GM12878 (cell line): ENCODE results near the gene ALAS1. TPM values are rescaled to one million over a fixed set of nuclear protein-coding genes. Genes with fewer than 3 reads are reported as not detected.

Source experiments
- ATF2 ChIP-seq: IDR thresholded peaks from 2 replicates; pipeline ENCODE4 v1.6.1; 2012; ENCODE audit warnings: low read length, inconsistent platforms
- ATF7 ChIP-seq: fragments of 450-650 bp; IDR thresholded peaks from 2 replicates; pipeline ENCODE4 v1.6.1; 2016; ENCODE audit warnings: low read depth, mild to moderate bottlenecking
- CEBPB ChIP-seq, 2 experiments: fragments of 150-350 bp in 1 of 2; IDR thresholded peaks; 2 replicates each; pipeline ENCODE4 v1.6.1; 2012 to 2014; ENCODE audit warnings: low read depth in 2 of 2, low read length in 2 of 2, borderline replicate concordance in 1 of 2, inconsistent platforms in 1 of 2
- CHD1 ChIP-seq: IDR thresholded peaks from 2 replicates; pipeline ENCODE4 v1.6.1; 2012; ENCODE audit warnings: low read depth, low read length, improper control_type of control experiment
- CHD4 ChIP-seq: fragments of 200-600 bp; sonication (generic); IDR thresholded peaks from 2 replicates; pipeline ENCODE4 v1.6.1; 2016; ENCODE audit warnings: mild to moderate bottlenecking
- CREB1 ChIP-seq: IDR thresholded peaks from 2 replicates; pipeline ENCODE4 v1.6.1; 2012; ENCODE audit warnings: low read depth, mild to moderate bottlenecking, inconsistent platforms
- CUX1 ChIP-seq: IDR thresholded peaks from 2 replicates; pipeline ENCODE4 v1.6.1; 2012; ENCODE audit warnings: improper control_type of control experiment, low read depth, low read length; ENCODE audit not compliant: insufficient replicate concordance
- EGR1 ChIP-seq, 2 experiments: IDR thresholded peaks; 1 replicate in 1 of 2; 2 replicates in 1 of 2; pipeline ENCODE4 v1.6.1; 2011 to 2012; ENCODE audit warnings: low read depth in 2 of 2, low read length in 2 of 2, borderline replicate concordance in 1 of 2, mild to moderate bottlenecking in 1 of 2, moderate library complexity in 1 of 2
- FOXM1 ChIP-seq: IDR thresholded peaks from 2 replicates; pipeline ENCODE4 v1.6.1; 2012; ENCODE audit warnings: low read depth, mild to moderate bottlenecking, inconsistent platforms, low read length, moderate library complexity
- HCFC1 ChIP-seq: fragments of 150-350 bp; IDR thresholded peaks from 2 replicates; pipeline ENCODE4 v1.6.1; 2014; ENCODE audit warnings: low read length
- HDGF ChIP-seq: fragments of 450-650 bp; IDR thresholded peaks from 2 replicates; pipeline ENCODE4 v1.6.1; 2016; ENCODE audit warnings: antibody characterized with exemption
- IRF3 ChIP-seq: fragments of 450-650 bp; IDR thresholded peaks from 2 replicates; pipeline ENCODE4 v1.6.1; 2014; ENCODE audit warnings: mild to moderate bottlenecking
- LARP7 ChIP-seq: fragments of 450-650 bp; IDR thresholded peaks from 2 replicates; pipeline ENCODE4 v1.6.1; 2017; ENCODE audit warnings: mild to moderate bottlenecking
- MTA2 ChIP-seq: fragments of 450-650 bp; IDR thresholded peaks from 2 replicates; pipeline ENCODE4 v1.6.1; 2016; ENCODE audit warnings: low read depth, mild to moderate bottlenecking, moderate library complexity
- RFX5 ChIP-seq: IDR thresholded peaks from 2 replicates; pipeline ENCODE4 v1.6.1; 2011; ENCODE audit warnings: low read depth, low read length, improper control_type of control experiment
- SMARCA5 ChIP-seq: fragments of 450-650 bp; IDR thresholded peaks from 2 replicates; pipeline ENCODE4 v1.6.1; 2017; ENCODE audit warnings: mild to moderate bottlenecking
- SP1 ChIP-seq: IDR thresholded peaks from one replicate; pipeline ENCODE4 v1.6.1; 2011; ENCODE audit warnings: low read depth, low read length
- STAT3 ChIP-seq: IDR thresholded peaks from 2 replicates; pipeline ENCODE4 v1.6.1; 2011; ENCODE audit warnings: low read depth, low read length, improper control_type of control experiment
- SUZ12 ChIP-seq: fragments of 200-600 bp; sonication (generic); IDR thresholded peaks from one replicate; pipeline ENCODE4 v1.6.1; 2018; ENCODE audit warnings: antibody characterized with exemption, mild to moderate bottlenecking; ENCODE audit not compliant: unreplicated experiment
- TBL1XR1 ChIP-seq: IDR thresholded peaks from 2 replicates; pipeline ENCODE4 v1.6.1; 2012; ENCODE audit warnings: low read depth, low read length, improper control_type of control experiment
- YBX1 ChIP-seq: fragments of 450-650 bp; IDR thresholded peaks from 2 replicates; pipeline ENCODE4 v1.6.1; 2016; ENCODE audit warnings: antibody characterized with exemption
- ZNF384 ChIP-seq: IDR thresholded peaks from 2 replicates; pipeline ENCODE4 v1.6.1; 2012; ENCODE audit warnings: low read depth, mild to moderate bottlenecking, low read length, improper control_type of control experiment, borderline replicate concordance
- polyA plus RNA-seq, 11 experiments: library from polyadenylated mRNA; depleted of rRNA in 4 of 11; unstranded in 6 of 11; stranded (reverse) in 5 of 11; fragments of >200 nt; fragmentation: Nextera tagmentation in 4 of 11; fragmentation: Illumina TruSeq in 1 of 11; extraction: Ambion mirVana in 4 of 11; extraction: Trizol in 1 of 11; gene quantifications; 1 replicate in 1 of 11; 2 replicates in 10 of 11; pipeline versions ENCODE4 v1.2.1 to v1.2.3, GENCODE V29; 2011 to 2016; ENCODE audit warnings: inconsistent platforms in 2 of 11, missing spikeins in 2 of 11, low read depth in 1 of 11
- total RNA-seq, 4 experiments: library from RNA; depleted of rRNA in 3 of 4; stranded (reverse); fragments of >200 nt in 3 of 4; fragmentation: Illumina TruSeq in 1 of 4; extraction: Trizol in 1 of 4; gene quantifications; 2 replicates each; pipeline versions ENCODE4 v1.2.1 to v1.2.3, GENCODE V29; 2013 to 2021

ALAS1 gene
- total and polyA plus RNA-seq, 10 of the 15 experiments (the other 5 are each of a cell fraction or from before 2014, with no cell fraction given), result 69.9 to 115 (median 94.1) TPM

GRCh38 chr3:52202384-52203077 lies 4.6 kb downstream of the ALAS1 start (continued):
- no peak for TF ChIP-seq MTA2
- no peak for TF ChIP-seq HCFC1
- TF ChIP-seq CEBPB (IDR thresholded peaks at IDR 0.05; ENCODE audit: borderline replicate concordance in 1 of 2, low read depth in 2 of 2, low read length in 2 of 2), result peak in 1 of 2 experiments; percentile 65; a peak in 1 of 4 replicates
- no peak for TF ChIP-seq YBX1
- TF ChIP-seq LARP7, result no peak
- no peak for TF ChIP-seq CUX1
- TF ChIP-seq ZNF384, result no peak
- TF ChIP-seq TBL1XR1, result peak; percentile 42; the same call in 1 of the 2 replicates
- TF ChIP-seq CHD4, result no peak
- peak; percentile 56; the same call in 1 of the 2 replicates for TF ChIP-seq FOXM1
- TF ChIP-seq EGR1 (IDR thresholded peaks at IDR 0.05; ENCODE audit: borderline replicate concordance in 1 of 2, low read depth in 2 of 2, low read length in 2 of 2), result no peak
- no peak for TF ChIP-seq CHD1
- TF ChIP-seq HDGF, result peak; percentile 57; the same call in 1 of the 2 replicates
- TF ChIP-seq ATF2, result 0 out of 2 replicates have a peak, but pooled peaks have one; percentile 1
- no peak for TF ChIP-seq SUZ12
- no peak for TF ChIP-seq ATF7
- no peak for TF ChIP-seq SP1
- TF ChIP-seq IRF3, result no peak
- no peak for TF ChIP-seq STAT3
- 0 out of 2 replicates have a peak, but pooled peaks have one; percentile 18 for TF ChIP-seq CREB1
- TF ChIP-seq SMARCA5, result no peak
- no peak for TF ChIP-seq RFX5
